GM12891 (cell line): ENCODE measurements around the gene PBX2.

ENCODE experiments used
- POLR2A ChIP-seq: IDR thresholded peaks from 2 replicates; pipeline ENCODE4 v1.6.1; 2011; ENCODE audit warnings: low read depth, low read length, control low read depth
- POLR2AphosphoS5 ChIP-seq: IDR thresholded peaks from 2 replicates; pipeline ENCODE4 v1.6.1; 2011; ENCODE audit warnings: low read depth, low read length, control low read depth
- SPI1 ChIP-seq: IDR thresholded peaks from 2 replicates; pipeline ENCODE4 v1.6.1; 2011; ENCODE audit warnings: low read depth, low read length, control low read depth
- TAF1 ChIP-seq: IDR thresholded peaks from 2 replicates; pipeline ENCODE4 v1.6.1; 2011; ENCODE audit warnings: low read depth, low read length, control low read depth

- TF ChIP-seq TAF1 (no peak), POLR2AphosphoS5 (no peak), POLR2A (no peak), SPI1 (no peak)
These were observed 22.2 kb downstream of the PBX2 start for GRCh38 chr6:32167761-32168262.
